Breast epithelium (tissue), 4 donors: ENCODE results near the gene PIWIL1. TPM values are rescaled to one million over a fixed set of nuclear protein-coding genes. Genes with fewer than 3 reads are reported as not detected.

Experiments
- DNase-seq, 2 donors: peaks; one replicate each; pipeline ENCODE4 v3.0.0-alpha.2; 2019; ENCODE audit warnings: low spot score in 2 of 2
- H3K27ac ChIP-seq, 2 donors: fragments of 200-600 bp; sonication (generic) in 1 of 2; one replicate each; pipeline ENCODE4 v1.5.1; 2016 to 2019; ENCODE audit warnings: mild to moderate bottlenecking in 1 of 2
- H3K27me3 ChIP-seq, 2 donors: fragments of 200-600 bp; sonication (generic) in 1 of 2; one replicate each; pipeline versions ENCODE4 v1.5.1 to v1.6.0; 2017 to 2019; ENCODE audit warnings: control low read depth in 1 of 2, mild to moderate bottlenecking in 1 of 2
- H3K36me3 ChIP-seq: fragments of 200-600 bp; one replicate; pipeline ENCODE4 v1.5.1; 2019
- H3K4me1 ChIP-seq, 2 donors: fragments of 200-600 bp; sonication (generic); one replicate each; pipeline ENCODE4 v1.5.1; 2016 to 2019; ENCODE audit warnings: control low read depth in 1 of 2
- H3K4me3 ChIP-seq, 3 donors: fragments of 200-600 bp; sonication (generic); 1 replicate in 2 of 3; 2 replicates in 1 of 3; pipeline ENCODE4 v1.5.1; 2016 to 2019; ENCODE audit warnings: mild to moderate bottlenecking in 3 of 3, moderate library complexity in 2 of 3
- H3K9me3 ChIP-seq, 2 donors: fragments of 200-600 bp; sonication (generic) in 1 of 2; one replicate each; pipeline ENCODE4 v1.5.1; 2016 to 2019; ENCODE audit warnings: control low read depth in 1 of 2
- POLR2A ChIP-seq: fragments of 450-650 bp; IDR thresholded peaks from one replicate; pipeline ENCODE4 v1.6.1; 2016; ENCODE audit warnings: antibody characterized with exemption, mild to moderate bottlenecking, moderate library complexity
- POLR2AphosphoS5 ChIP-seq, 3 donors: sonication (generic); formaldehyde crosslinking; IDR thresholded peaks; one replicate each; pipeline ENCODE4 v1.6.1; 2017; ENCODE audit warnings: antibody characterized with exemption in 3 of 3
- intact Hi-C: fragments of 100-400 bp; cut with DNase I; formaldehyde crosslinking; loops from one replicate; pipeline ENCODE4 v1.15.1; 2023; ENCODE audit warnings: low total_unique reads
- total RNA-seq, 3 donors: library from RNA; depleted of rRNA; stranded (reverse); fragments of >200 nt; gene quantifications; one replicate each; pipeline ENCODE4 v1.1.0, GENCODE V29; 2016
- TF ChIP-seq, protein P1 (sequence below), 3 donors: fragments of 450-650 bp; IDR thresholded peaks; one replicate each; pipeline ENCODE4 v1.5.1; 2016 to 2017; ENCODE audit warnings: antibody characterized with exemption in 3 of 3, mild to moderate bottlenecking in 3 of 3, moderate library complexity in 3 of 3

Gene PIWIL1
- total RNA-seq, 3 donors from 2014 or later: under 0.01 TPM; not detected in 2

DNA sequence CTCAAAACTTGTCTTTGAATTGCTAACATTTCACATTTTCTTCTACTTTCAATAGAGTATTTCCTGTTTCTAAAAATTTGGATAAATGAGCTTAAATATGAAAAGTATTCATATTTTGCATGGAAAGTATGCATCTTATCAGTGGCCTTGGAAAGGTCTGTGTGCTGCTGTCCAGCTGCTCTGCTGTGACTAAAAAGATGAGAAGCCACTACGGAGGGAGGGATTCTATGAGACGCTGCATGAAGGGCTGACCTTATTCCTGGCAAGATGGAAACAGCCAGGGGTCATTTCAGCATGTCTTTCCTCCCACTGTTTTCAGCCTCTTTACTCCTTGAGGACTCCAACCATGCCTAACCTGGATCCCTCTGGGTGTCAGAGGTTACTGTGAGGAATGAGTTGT lies 13.0 kb downstream of the PIWIL1 start:
- no peaks in the 10 kb centered on the region for H3K36me3 ChIP-seq
- H3K9me3 ChIP-seq: no peaks in the 10 kb centered on the region
- peaks cover 0 to 19% of the 10 kb centered on the region in 2 donors for H3K27me3 ChIP-seq
- peak overlapping the region in 1 of 2 donors; percentile 4 for H3K27ac ChIP-seq
- no peak overlapping the region for H3K4me3 ChIP-seq
- TF ChIP-seq POLR2A: no peak
- TF ChIP-seq, protein P1, sequence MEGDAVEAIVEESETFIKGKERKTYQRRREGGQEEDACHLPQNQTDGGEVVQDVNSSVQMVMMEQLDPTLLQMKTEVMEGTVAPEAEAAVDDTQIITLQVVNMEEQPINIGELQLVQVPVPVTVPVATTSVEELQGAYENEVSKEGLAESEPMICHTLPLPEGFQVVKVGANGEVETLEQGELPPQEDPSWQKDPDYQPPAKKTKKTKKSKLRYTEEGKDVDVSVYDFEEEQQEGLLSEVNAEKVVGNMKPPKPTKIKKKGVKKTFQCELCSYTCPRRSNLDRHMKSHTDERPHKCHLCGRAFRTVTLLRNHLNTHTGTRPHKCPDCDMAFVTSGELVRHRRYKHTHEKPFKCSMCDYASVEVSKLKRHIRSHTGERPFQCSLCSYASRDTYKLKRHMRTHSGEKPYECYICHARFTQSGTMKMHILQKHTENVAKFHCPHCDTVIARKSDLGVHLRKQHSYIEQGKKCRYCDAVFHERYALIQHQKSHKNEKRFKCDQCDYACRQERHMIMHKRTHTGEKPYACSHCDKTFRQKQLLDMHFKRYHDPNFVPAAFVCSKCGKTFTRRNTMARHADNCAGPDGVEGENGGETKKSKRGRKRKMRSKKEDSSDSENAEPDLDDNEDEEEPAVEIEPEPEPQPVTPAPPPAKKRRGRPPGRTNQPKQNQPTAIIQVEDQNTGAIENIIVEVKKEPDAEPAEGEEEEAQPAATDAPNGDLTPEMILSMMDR (IDR thresholded peaks at IDR 0.05): no peak
- TF ChIP-seq POLR2AphosphoS5 (IDR thresholded peaks at IDR 0.05): no peak
- no peaks in the 10 kb centered on the region for H3K4me1 ChIP-seq
- no peak for DNase-seq
- intact Hi-C loops: no loop called here

DNA sequence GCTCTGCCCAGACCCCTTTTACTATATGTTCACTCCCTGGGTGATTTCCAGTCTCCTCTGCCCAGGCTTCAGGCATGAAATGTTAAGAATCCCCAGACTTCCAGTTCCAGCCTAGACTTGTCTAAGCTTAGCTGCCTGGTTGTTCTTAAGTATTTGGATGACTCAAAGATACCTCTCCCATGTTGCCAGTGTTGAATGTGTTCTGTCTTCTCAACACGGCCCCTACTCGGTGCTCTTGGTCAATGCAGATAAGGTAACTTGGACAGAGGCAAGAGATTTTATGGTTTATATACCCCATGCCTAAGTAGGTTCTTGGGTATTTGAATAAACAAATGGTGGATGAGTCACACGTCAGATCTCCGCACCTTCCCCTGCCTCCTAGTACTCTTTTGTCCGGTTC lies 13.6 kb downstream of the PIWIL1 start:
- H3K4me1 ChIP-seq: no peaks in the 10 kb centered on the region
- intact Hi-C loops: no loop called here
- DNase-seq: no peak
- H3K27ac ChIP-seq: peak overlapping the region in 1 of 2 donors; percentile 4
- H3K27me3 ChIP-seq: peaks cover 0 to 19% of the 10 kb centered on the region in 2 donors
- H3K36me3 ChIP-seq: no peaks in the 10 kb centered on the region
- TF ChIP-seq, protein P1 (IDR thresholded peaks at IDR 0.05): no peak
- TF ChIP-seq POLR2AphosphoS5 (IDR thresholded peaks at IDR 0.05) (no peak), POLR2A (no peak)
- no peaks in the 10 kb centered on the region for H3K9me3 ChIP-seq
- H3K4me3 ChIP-seq: no peak overlapping the region

DNA sequence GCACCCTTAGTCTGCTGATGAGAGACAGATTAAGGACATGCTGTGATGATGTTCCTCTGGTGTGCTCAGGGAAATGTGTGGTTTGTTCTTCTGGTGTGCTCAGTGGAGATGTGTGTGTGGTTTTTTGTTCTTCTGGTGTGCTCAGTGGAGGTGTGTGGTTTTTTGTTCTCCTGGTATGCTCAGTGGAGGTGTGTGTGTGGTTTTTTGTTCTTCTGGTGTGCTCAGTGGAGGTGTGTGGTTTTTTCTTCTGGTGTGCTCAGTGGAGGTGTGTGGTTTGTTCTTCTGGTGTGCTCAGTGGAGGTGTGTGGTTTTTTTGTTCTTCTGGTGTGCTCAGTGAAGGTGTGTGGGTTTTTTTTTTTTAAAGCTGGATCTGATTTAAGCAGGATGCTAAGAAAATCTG lies 15.4 kb downstream of the PIWIL1 start:
- peaks cover 0 to 30% of the 10 kb centered on the region in 2 donors for H3K27me3 ChIP-seq
- H3K4me1 ChIP-seq: no peaks in the 10 kb centered on the region
- DNase-seq: no peak
- intact Hi-C loops: no loop called here
- no peaks in the 10 kb centered on the region for H3K9me3 ChIP-seq
- no peaks in the 10 kb centered on the region for H3K36me3 ChIP-seq
- TF ChIP-seq POLR2AphosphoS5 (IDR thresholded peaks at IDR 0.05): no peak
- TF ChIP-seq, protein P1 (IDR thresholded peaks at IDR 0.05): no peak
- no peak for TF ChIP-seq POLR2A
- no peak overlapping the region for H3K4me3 ChIP-seq
- H3K27ac ChIP-seq: no peak overlapping the region

DNA sequence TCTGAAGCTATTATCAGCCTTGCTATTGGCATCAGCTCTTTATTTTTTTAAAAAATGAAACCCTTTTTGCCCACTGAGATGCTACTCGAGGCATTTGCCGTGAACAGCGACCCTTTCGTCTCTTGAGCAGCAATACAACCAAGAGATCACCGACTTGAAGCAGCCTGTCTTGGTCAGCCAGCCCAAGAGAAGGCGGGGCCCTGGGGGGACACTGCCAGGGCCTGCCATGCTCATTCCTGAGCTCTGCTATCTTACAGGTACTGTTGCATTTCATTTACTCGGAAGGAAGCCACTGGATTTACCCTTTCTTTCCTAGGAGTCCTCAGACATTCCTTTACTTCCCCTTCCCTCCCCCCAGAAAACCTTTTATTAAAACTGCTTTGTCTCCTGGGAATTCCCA lies 16.7 kb downstream of the PIWIL1 start:
- H3K4me1 ChIP-seq: no peaks in the 10 kb centered on the region
- H3K36me3 ChIP-seq: no peaks in the 10 kb centered on the region
- no peak overlapping the region for H3K27ac ChIP-seq
- no peaks in the 10 kb centered on the region for H3K9me3 ChIP-seq
- TF ChIP-seq, protein P1 (IDR thresholded peaks at IDR 0.05): no peak
- TF ChIP-seq POLR2A (no peak), POLR2AphosphoS5 (IDR thresholded peaks at IDR 0.05) (no peak)
- no peak for DNase-seq
- intact Hi-C loops: no loop called here
- peaks cover 0 to 26% of the 10 kb centered on the region in 2 donors for H3K27me3 ChIP-seq
- H3K4me3 ChIP-seq: no peak overlapping the region

DNA sequence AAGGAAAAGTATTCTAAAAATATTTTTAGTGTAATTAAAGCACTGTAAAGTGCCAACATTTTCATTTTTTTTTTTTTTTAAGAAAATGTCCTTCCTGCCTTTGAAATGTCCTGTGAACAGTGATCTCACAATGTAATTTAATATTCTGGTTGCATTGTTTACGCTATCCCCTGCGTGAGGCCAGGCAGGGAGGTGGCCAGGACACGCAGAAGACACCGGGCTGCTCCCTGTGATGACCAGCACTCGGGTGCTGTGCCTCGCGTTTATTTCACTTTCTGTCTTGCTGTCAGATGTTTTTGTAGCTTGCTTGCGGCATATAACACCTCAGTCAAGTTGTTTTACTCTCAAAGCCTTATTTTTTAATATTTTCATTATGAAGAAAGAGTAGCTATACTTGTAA lies 18.5 kb downstream of the PIWIL1 start:
- TF ChIP-seq, protein P1 (IDR thresholded peaks at IDR 0.05): no peak
- no peak for TF ChIP-seq POLR2A
- no peak for TF ChIP-seq POLR2AphosphoS5 (IDR thresholded peaks at IDR 0.05)
- Histone ChIP-seq H3K4me3 (no peak overlapping the region), H3K9me3 (no peaks in the 10 kb centered on the region), H3K27me3 (peaks cover 0 to 24% of the 10 kb centered on the region in 2 donors), H3K4me1 (no peaks in the 10 kb centered on the region), H3K27ac (no peak overlapping the region), H3K36me3 (no peaks in the 10 kb centered on the region)
- intact Hi-C loops: no loop called here
- no peak for DNase-seq
